ENCODE data around the gene PWWP2B.

DNA sequence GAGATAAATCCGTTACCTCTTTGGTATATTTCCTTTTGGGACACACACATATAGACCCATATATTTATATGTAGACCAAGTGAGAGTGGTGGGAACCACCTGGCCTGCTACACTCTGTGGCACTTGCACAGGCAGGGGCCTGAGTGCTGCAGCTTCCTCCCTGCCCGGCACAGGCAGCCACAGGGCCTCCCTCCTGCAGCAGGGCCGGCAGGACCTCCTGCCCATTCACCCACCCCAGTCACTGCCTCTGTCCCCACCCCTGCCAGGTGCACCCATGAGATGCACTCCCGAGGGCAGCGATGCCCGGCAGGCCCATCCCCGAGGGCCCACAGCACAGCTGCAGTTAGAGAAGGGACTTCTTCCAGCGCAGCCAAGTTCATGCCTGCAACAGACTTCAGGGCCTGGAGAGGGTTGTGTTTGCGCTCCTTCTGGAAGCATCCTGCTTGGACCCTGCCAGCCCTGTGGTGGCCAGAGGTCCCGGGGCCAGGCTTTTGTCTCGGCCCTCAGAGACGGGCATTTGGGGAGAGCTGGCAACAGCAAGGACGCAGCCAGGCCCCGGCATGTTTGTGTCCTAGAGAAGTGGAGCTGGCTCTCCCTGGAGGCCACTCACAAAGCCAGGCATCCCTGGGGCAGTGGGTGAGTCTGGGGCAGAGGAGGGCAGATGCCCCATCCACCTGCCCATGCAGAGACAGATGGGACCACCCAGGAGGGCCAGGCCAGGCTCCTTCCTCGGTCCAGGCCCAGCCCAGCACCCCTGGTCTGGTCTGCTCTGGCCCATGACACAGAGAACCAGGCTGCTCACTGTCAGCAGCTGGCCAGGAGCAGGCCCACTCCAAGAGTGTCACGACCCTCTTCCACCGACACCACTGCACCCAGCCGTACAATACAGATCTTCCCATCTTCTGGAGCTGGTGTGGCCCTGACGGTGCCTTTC, 41.4 kb downstream of the PWWP2B start:
- TF ChIP-seq CTCF (conservative IDR thresholded peaks at IDR 0.05; ENCODE audit: low read length) = no peak
- TF ChIP-seq EZH2phosphoT487 (IDR thresholded peaks at IDR 0.05; ENCODE audit: borderline replicate concordance) = no peak

Data from Loucy (cell line).